Measurements from ENCODE around the gene GLI3.

- TF ChIP-seq POLR2AphosphoS5 (IDR thresholded peaks at IDR 0.05) (no peak), CTCF (IDR thresholded peaks at IDR 0.05) (no peak), POLR2A (IDR thresholded peaks at IDR 0.05) (no peak)
Measured at GRCh38 chr7:41912426-41912825, 324.6 kb downstream of the GLI3 start.

Measured in suprapubic skin (tissue), 4 donors.